HG03354 (cell line): Measurements from ENCODE around the gene FAM209B.
"Not testable (repeated sequence)": the region's sequence is repeated elsewhere in the genome, so short reads cannot be mapped to it uniquely, and the experiment has no call there.

Source experiments
- ATAC-seq: cut with Tn5 transposase; IDR thresholded peaks from one replicate; pipeline ENCODE4 v1.9.1; 2021; ENCODE audit warnings: mild to moderate bottlenecking; ENCODE audit not compliant: unreplicated experiment, poor library complexity, severe bottlenecking

FAM209B gene

GRCh38 chr20:56527521-56527920 lies 5.5 kb upstream of the FAM209B start:
- no peak for ATAC-seq

GRCh38 chr20:56537997-56538396 lies 5.0 kb downstream of the FAM209B start:
- ATAC-seq: no peak

- no peak for ATAC-seq
Measured at GRCh38 chr20:56540415-56540814, 7.4 kb downstream of the FAM209B start.

GRCh38 chr20:56542489-56543030 lies 9.5 kb downstream of the FAM209B start:
- no peak for ATAC-seq

- ATAC-seq: no peak
Measured at GRCh38 chr20:56551571-56551970, 18.5 kb downstream of the FAM209B start.

GRCh38 chr20:56552911-56553629 lies 20.0 kb downstream of the FAM209B start:
- no peak for ATAC-seq

GRCh38 chr20:56554869-56555268 lies 21.8 kb downstream of the FAM209B start:
- ATAC-seq: peak; percentile 94

GRCh38 chr20:56558968-56559367 lies 25.9 kb downstream of the FAM209B start:
- ATAC-seq: no peak

GRCh38 chr20:56564526-56564925 lies 31.5 kb downstream of the FAM209B start:
- not testable (repeated sequence) for ATAC-seq

- ATAC-seq: no peak
Measured at GRCh38 chr20:56565511-56565910, 32.5 kb downstream of the FAM209B start.

- no peak for ATAC-seq
Measured at GRCh38 chr20:56566621-56567020, 33.6 kb downstream of the FAM209B start.

- ATAC-seq: no peak
Measured at GRCh38 chr20:56570832-56571231, 37.8 kb downstream of the FAM209B start.

- ATAC-seq: no peak
Measured at GRCh38 chr20:56572172-56572571, 39.1 kb downstream of the FAM209B start.

- no peak for ATAC-seq
Measured at GRCh38 chr20:56573986-56574385, 40.9 kb downstream of the FAM209B start.

- ATAC-seq: no peak
Measured at GRCh38 chr20:56574531-56575142, 41.6 kb downstream of the FAM209B start.

GRCh38 chr20:56575157-56575556 lies 42.1 kb downstream of the FAM209B start:
- ATAC-seq: no peak

GRCh38 chr20:56575961-56576360 lies 42.9 kb downstream of the FAM209B start:
- no peak for ATAC-seq

GRCh38 chr20:56579301-56579710 lies 46.3 kb downstream of the FAM209B start:
- no peak for ATAC-seq

- no peak for ATAC-seq
Measured at GRCh38 chr20:56580226-56580625, 47.2 kb downstream of the FAM209B start.

- ATAC-seq: no peak
Measured at GRCh38 chr20:56581701-56582100, 48.7 kb downstream of the FAM209B start.

- no peak for ATAC-seq
Measured at GRCh38 chr20:56582542-56582941, 49.5 kb downstream of the FAM209B start.
